Spinal cord (tissue), 10 donors: ENCODE data around the gene LSM10. TPM values are rescaled to one million over a fixed set of nuclear protein-coding genes. Genes with fewer than 3 reads are reported as not detected.

Source experiments
- DNase-seq, 6 donors: peaks; one replicate each; pipeline versions ENCODE4 v3.0.0 to v3.0.0-alpha.2; 2013 to 2015; ENCODE audit warnings: low spot score in 6 of 6, low read depth in 4 of 6
- H3K27ac ChIP-seq: one replicate; pipeline ENCODE4 v1.5.1; 2013; ENCODE audit warnings: low read depth, low read length, control low read depth
- H3K27me3 ChIP-seq: one replicate; pipeline ENCODE4 v1.6.1; 2013; ENCODE audit warnings: low read length; ENCODE audit not compliant: control insufficient read depth, insufficient read depth
- H3K36me3 ChIP-seq: one replicate; pipeline ENCODE4 v1.6.1; 2013; ENCODE audit warnings: low read length; ENCODE audit not compliant: control insufficient read depth, insufficient read depth
- H3K4me1 ChIP-seq: one replicate; pipeline ENCODE4 v1.6.1; 2013; ENCODE audit warnings: low read length; ENCODE audit not compliant: control insufficient read depth, insufficient read depth
- H3K4me3 ChIP-seq: one replicate; pipeline ENCODE4 v1.5.1; 2013; ENCODE audit warnings: low read depth, low read length, control low read depth
- H3K9me3 ChIP-seq: one replicate; pipeline ENCODE4 v1.6.1; 2013; ENCODE audit warnings: low read length; ENCODE audit not compliant: control insufficient read depth, insufficient read depth
- WGBS: methylation state at CpG from one replicate; pipeline ENCODE4 v1.1.5; 2013; ENCODE audit warnings: missing lambda C conversion rate; ENCODE audit not compliant: insufficient coverage; 5-methylcytosine and 5-hydroxymethylcytosine counted together
- polyA plus RNA-seq, 2 donors: library from polyadenylated mRNA; unstranded; fragments of 120-200 nt; gene quantifications; one replicate each; pipeline ENCODE4 v1.2.1, GENCODE V29; 2013; ENCODE audit not compliant: insufficient read length in 2 of 2
- total RNA-seq, 2 donors: library from RNA; depleted of rRNA in 1 of 2; stranded (reverse); fragments of 120-200 nt in 1 of 2; fragments of >200 nt in 1 of 2; gene quantifications; one replicate each; pipeline versions ENCODE4 v1.2.3 to v1.2.4, GENCODE V29; 2013 to 2014
- donor health status: healthy.

The LSM10 gene
- total and polyA plus RNA-seq, 4 donors: 7.6 to 56.5 (median 27.8) TPM

DNA sequence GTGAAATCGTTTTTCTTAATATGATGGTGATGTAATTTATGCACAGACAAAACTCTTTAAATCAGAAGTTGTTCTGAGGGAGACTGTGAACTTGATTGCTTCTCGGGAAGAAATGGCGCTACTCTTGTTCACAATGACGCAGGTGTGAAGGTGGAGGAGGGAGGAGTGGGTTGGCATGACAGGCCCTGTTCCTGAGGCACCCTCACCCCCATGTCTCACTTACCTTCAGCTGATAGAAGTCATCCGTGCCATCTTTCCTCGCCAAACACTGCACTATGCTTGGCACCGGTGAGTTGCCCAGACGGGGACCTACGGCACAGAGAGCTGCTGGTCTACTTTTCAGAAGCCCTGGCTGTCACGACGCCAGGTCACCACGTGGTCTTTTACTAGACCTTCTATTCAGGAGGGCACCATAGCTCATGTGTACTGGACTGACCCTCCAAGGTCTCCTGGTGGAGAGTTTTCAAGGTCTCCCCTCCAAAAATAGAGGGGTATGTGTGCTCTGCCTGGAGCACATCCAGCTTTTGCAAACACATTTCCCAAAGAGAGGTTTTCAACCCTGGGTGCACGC lies 39.1 kb downstream of the LSM10 start:
- WGBS: 87% methylated on average over 8 of the region's 13 CpGs
- H3K27me3 ChIP-seq: no peaks in the 10 kb centered on the region
- H3K4me1 ChIP-seq: no peaks in the 10 kb centered on the region
- DNase-seq: peak in 1 of 6 donors; percentile 16
- peaks cover 74% of the 10 kb centered on the region for H3K36me3 ChIP-seq
- H3K9me3 ChIP-seq: no peaks in the 10 kb centered on the region
- H3K27ac ChIP-seq: no peak overlapping the region
- no peak overlapping the region for H3K4me3 ChIP-seq

DNA sequence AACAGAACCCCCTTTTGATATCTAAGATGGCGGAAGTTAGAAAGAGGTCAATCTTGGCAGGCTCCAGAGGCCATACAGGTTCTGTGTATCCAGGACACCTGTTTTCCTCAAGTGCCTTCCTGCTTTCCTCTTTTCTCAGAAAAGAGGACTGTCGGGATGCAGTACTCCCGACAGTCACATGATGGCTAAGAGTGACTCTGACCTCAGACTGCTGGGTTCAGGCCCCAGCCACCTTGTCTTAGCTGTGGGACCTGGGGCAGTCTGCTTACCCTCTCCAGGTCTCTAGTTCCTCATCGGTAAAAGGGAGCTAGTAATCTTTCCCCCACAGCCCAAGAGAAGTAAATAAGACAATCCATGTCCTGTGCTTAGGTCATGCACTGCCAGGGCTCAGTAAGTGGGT lies 41.9 kb downstream of the LSM10 start:
- whole genome bisulfite sequencing: 50% methylated on average over 3 of the region's 4 CpGs
- H3K4me1 ChIP-seq: peaks cover 23% of the 10 kb centered on the region

DNA sequence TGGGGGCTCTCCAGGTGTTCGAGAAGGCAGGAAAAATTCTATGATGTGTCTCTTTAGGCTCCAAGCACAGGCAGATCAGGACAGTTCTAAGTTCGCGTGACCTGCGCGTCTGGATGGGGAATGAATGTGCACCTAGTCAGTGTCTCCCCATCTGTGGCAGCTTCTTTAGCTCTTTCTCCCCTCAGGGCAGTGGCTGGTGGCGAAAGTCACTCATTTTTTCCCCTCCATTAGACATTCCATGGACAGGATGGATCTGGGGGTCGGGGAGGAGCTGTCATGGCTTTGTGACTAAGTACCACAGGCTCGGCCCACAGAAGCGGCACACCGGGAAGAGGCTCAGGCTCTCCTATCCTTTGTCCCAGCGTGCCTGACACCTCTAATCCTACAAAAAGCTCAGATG lies 43.2 kb downstream of the LSM10 start:
- Histone ChIP-seq H3K27ac (no peak overlapping the region), H3K4me3 (no peak overlapping the region), H3K9me3 (no peaks in the 10 kb centered on the region), H3K4me1 (peaks cover 36% of the 10 kb centered on the region), H3K27me3 (no peaks in the 10 kb centered on the region), H3K36me3 (peaks cover 78% of the 10 kb centered on the region)
- DNase-seq: no peak
- WGBS: 79% methylated on average over 5 of the region's 11 CpGs

More for the DNA sequence above, 41.9 kb downstream of the LSM10 start:
- no peaks in the 10 kb centered on the region for H3K9me3 ChIP-seq
- no peaks in the 10 kb centered on the region for H3K27me3 ChIP-seq
- no peak overlapping the region for H3K4me3 ChIP-seq
- no peak overlapping the region for H3K27ac ChIP-seq
- H3K36me3 ChIP-seq: peaks cover 69% of the 10 kb centered on the region
- DNase-seq: no peak

DNA sequence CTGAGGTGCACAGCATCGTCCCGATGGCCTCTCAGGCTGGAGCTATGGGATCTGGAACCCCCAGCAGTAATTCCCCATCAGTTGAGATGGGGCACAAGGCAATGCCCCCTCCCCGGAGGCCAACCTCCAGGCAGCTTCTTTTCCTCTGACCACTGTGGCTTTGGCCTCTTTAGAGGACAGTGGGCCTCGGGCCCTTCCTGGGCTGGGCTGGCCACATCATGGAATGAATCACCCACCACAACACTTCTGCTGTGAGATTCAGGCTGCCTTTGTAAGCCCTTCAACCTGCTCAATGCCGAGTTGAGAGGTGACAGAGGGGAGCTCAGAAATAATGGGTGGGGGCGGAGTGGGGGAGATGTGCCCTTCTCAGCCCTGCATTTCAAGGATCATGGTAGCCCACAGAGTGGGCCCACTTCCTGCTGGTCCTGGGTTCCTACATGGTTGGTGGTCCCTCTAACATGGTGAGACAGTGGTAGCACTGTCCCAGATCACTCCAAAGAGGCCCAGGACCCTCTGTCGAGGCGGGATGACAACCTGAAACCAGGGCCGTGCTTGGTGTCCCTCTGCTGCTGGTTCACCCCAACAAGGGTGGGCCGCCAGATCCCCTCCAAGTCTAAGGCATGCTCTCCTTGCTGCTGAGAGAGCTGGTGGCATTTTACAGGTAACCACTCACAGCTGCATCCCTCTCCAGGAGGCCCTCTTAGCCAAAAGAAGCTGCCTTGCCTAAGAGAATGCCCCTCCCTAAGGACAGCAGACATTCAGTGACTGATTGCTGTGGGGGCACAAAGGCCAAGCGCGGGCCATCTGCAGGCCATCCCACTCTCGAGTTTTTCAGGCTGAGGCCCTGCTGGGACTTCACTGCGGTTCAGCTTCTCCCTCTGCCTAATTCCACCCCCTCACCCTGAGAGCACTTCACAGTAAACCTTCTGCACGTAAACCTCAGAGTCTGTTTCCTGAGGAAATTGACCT lies 44.5 kb downstream of the LSM10 start:
- Histone ChIP-seq H3K27me3 (no peaks in the 10 kb centered on the region), H3K4me3 (no peak overlapping the region), H3K9me3 (no peaks in the 10 kb centered on the region), H3K27ac (no peak overlapping the region), H3K4me1 (peaks cover 39% of the 10 kb centered on the region), H3K36me3 (peaks cover 78% of the 10 kb centered on the region)
- 79% methylated on average over 12 of the region's 15 CpGs for WGBS
- no peak for DNase-seq

DNA sequence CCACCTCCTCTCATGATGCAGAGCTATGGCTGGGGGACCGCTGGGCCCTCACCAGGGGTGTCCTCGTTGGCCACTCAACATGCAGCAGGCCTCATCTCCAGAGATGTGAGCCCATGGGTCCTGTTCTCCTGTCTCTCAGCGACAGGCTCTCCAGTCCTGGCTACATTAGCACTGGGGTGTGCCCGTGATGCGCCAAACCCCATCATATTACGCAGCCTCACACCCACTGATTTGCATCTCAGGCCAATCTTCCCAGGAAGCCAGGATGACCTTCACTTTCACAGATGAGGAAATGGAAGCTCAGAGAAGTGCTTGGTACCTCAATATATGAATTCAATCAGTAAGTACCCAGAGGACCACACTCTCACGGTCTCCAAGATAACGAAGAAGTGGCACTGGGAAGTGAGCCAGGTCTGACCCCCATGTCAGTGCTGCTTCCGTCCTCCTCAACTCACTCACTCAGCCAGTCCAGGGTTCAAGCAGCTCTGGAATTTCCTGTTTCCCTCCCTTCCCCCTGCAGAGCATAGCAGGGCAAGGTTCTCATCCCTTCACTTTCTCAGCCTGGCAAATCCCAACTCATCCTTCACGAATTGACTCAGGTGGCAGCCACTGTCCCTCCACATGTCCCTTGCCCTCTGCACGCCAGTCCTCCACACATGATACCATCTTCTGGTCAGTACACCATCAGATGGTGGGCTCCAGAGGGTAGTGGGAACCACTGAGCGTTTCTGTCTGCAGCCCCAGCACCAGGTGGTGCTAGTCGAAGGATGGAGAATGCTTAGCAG lies 45.4 kb downstream of the LSM10 start:
- peaks cover 79% of the 10 kb centered on the region for H3K36me3 ChIP-seq
- H3K4me3 ChIP-seq: no peak overlapping the region
- WGBS: 72% methylated on average over 11 of the region's 13 CpGs
- peak overlapping the region; percentile 74 for H3K27ac ChIP-seq
- no peak for DNase-seq
- H3K4me1 ChIP-seq: peaks cover 39% of the 10 kb centered on the region
- no peaks in the 10 kb centered on the region for H3K27me3 ChIP-seq
- no peaks in the 10 kb centered on the region for H3K9me3 ChIP-seq

DNA sequence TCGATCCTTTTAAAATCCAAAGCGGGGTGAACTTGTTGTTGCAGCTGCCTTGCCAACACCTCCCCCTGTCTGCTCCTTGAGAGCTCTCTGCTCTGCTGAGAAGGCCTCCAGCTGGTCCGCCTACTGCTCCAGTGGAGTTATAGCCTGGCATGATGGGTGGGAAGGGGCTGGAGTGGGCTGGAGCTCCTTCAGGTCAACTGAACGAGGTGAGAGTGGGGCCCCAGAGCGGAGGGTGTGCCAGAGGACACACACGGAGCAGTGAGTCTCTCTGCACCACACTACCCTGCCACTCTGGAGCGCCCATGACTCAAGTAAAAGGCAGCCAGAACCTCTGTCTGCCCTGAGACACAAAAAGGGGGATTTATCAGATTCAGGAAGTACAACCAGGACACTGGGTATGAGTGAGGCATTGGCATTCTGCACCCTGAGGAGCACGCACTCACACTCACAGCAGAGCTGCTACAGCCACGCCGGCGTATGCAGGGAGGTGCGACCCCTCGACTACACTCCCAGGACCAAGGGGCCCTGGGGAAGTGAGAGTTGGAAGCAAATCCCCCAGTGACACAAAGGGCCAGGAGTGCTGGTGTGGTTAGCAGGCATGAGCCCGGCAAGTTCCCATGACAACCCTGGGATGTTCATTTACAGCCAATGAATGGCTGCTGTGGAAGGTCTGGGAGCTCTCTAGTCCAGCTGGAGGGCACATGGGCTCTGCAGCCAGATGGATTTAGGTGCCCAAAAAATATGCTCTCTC lies 46.3 kb downstream of the LSM10 start:
- Histone ChIP-seq H3K4me3 (no peak overlapping the region), H3K27ac (peak overlapping the region; percentile 74), H3K36me3 (peaks cover 88% of the 10 kb centered on the region), H3K27me3 (no peaks in the 10 kb centered on the region), H3K4me1 (peaks cover 39% of the 10 kb centered on the region), H3K9me3 (no peaks in the 10 kb centered on the region)
- 17% methylated on average over 3 of the region's 14 CpGs for WGBS
- peak in 4 of 6 donors; percentile 43 to 85 (median 78) for DNase-seq

DNA sequence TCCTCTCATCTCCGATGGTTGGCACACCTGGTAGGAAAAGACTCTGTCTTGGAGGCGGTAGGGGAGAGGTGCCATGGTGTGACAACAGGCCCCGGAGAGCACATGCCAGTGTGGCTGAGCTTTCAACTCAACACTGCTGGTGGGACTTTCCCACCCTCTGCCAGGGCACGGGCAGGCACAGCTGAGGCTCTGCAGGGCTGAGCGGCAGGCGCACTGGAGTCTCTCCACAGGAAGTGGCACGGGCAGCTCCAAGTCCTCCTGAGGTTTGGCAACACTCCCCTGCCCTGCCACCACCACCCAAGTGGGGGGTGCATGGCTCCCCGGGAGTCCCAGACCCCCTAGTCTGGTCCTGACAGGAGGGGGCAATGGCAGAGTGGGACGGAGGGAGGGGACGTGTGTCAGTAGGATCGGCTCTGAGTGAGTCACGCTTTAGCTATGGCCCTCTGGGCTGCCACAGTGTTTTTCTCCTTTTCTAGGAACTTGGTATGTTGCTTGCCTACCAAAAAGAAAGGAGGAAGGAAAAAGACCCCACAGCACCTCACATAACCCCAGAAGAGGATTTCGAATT lies 47.0 kb downstream of the LSM10 start:
- Histone ChIP-seq H3K36me3 (peaks cover 86% of the 10 kb centered on the region), H3K9me3 (no peaks in the 10 kb centered on the region), H3K27ac (peak overlapping the region; percentile 74), H3K4me1 (peaks cover 39% of the 10 kb centered on the region), H3K27me3 (no peaks in the 10 kb centered on the region), H3K4me3 (no peak overlapping the region)
- WGBS: 75% methylated on average over 6 of the region's 13 CpGs
- DNase-seq: peak in 1 of 6 donors; percentile 23

DNA sequence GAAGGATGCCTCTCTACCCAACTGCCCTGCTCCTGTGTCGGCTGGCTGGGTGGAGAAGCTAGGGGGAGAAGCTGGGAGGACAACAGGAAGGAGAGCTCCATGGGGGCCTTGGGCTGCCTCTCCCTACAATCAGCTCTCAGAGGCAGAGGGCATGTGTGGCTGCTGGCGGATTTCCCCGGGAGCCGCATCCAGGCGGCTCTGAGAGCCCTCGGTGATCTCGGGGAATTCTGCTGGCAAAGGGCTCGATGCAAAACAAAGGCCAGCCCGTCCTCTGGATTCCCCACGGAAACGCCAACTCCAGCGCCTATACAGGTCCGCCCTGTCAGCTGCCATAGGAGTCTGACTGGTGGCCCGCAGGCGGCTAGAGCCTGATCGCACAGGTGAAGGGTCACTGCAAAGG lies 47.9 kb downstream of the LSM10 start:
- peaks cover 39% of the 10 kb centered on the region for H3K4me1 ChIP-seq
- no peaks in the 10 kb centered on the region for H3K9me3 ChIP-seq
- peaks cover 86% of the 10 kb centered on the region for H3K36me3 ChIP-seq
- no peaks in the 10 kb centered on the region for H3K27me3 ChIP-seq
- 37% methylated on average over 15 of the region's 16 CpGs for WGBS
- DNase-seq: peak in 1 of 6 donors; percentile 34
- no peak overlapping the region for H3K27ac ChIP-seq
- no peak overlapping the region for H3K4me3 ChIP-seq

DNA sequence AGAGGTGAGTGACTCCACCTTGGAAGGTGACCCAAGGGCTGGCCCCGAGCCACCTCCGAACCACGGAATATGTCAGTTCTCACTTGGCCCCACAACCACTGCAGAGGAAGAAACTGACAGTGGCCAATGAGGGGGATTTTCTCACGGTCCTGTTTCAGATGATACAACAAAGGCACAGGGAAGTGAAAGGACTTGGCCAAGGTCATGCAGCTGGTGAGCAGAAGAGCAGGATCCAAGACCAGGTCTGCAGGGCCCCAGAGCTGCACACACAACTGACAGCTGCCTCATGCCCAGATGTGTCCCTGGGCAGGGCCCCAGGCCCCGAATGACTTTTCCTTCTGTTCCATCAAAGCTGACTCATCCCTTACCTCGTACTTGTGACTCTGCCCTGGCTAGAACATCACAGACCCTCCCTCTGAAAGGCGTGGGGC lies 48.5 kb downstream of the LSM10 start:
- Histone ChIP-seq H3K9me3 (no peaks in the 10 kb centered on the region), H3K36me3 (peaks cover 86% of the 10 kb centered on the region), H3K4me3 (no peak overlapping the region), H3K27me3 (no peaks in the 10 kb centered on the region), H3K27ac (no peak overlapping the region), H3K4me1 (peaks cover 39% of the 10 kb centered on the region)
- DNase-seq: no peak
- WGBS: 85% methylated on average over 5 of the region's 7 CpGs
